GM12878 (cell line): Measurements from ENCODE around the gene ATP13A4. TPM values are rescaled to one million over a fixed set of nuclear protein-coding genes. Genes with fewer than 3 reads are reported as not detected.

Experiments
- DPF2 ChIP-seq: fragments of 450-650 bp; IDR thresholded peaks from 2 replicates; pipeline ENCODE4 v1.6.1; 2017; ENCODE audit warnings: mild to moderate bottlenecking
- EP300 ChIP-seq, 2 experiments: fragments of 150-350 bp in 1 of 2; IDR thresholded peaks; 2 replicates each; pipeline ENCODE4 v1.6.1; 2011 to 2012; ENCODE audit warnings: low read depth in 2 of 2, low read length in 2 of 2, borderline replicate concordance in 1 of 2, improper control_type of control experiment in 1 of 2, inconsistent platforms in 1 of 2; ENCODE audit not compliant: control insufficient read depth in 1 of 2
- EZH2 ChIP-seq: IDR thresholded peaks from 2 replicates; pipeline ENCODE4 v1.6.1; 2012; ENCODE audit warnings: low read depth, mild to moderate bottlenecking, control low read depth, inconsistent platforms, low read length, borderline replicate concordance; ENCODE audit not compliant: control insufficient read depth
- JUNB ChIP-seq: IDR thresholded peaks from 2 replicates; pipeline ENCODE4 v1.6.1; 2016; ENCODE audit warnings: antibody characterized with exemption, mild to moderate bottlenecking
- MTA3 ChIP-seq: IDR thresholded peaks from 2 replicates; pipeline ENCODE4 v1.6.1; 2012; ENCODE audit warnings: low read length, inconsistent platforms, borderline replicate concordance
- NRF1 ChIP-seq: conservative IDR thresholded peaks from 2 replicates; pipeline ENCODE4 v1.6.1; 2011; ENCODE audit warnings: mild to moderate bottlenecking, low read depth, low read length, improper control_type of control experiment
- PAX8 ChIP-seq: fragments of 450-650 bp; IDR thresholded peaks from 2 replicates; pipeline ENCODE4 v1.6.1; 2017; ENCODE audit warnings: mild to moderate bottlenecking, moderate library complexity
- POLR2AphosphoS2 ChIP-seq: IDR thresholded peaks from 2 replicates; pipeline ENCODE4 v1.6.1; 2011; ENCODE audit warnings: low read depth, mild to moderate bottlenecking, low read length, improper control_type of control experiment, moderate library complexity
- RUNX3 ChIP-seq: IDR thresholded peaks from 2 replicates; pipeline ENCODE4 v1.6.1; 2012; ENCODE audit warnings: low read length, inconsistent platforms
- SMARCA5 ChIP-seq: fragments of 450-650 bp; IDR thresholded peaks from 2 replicates; pipeline ENCODE4 v1.6.1; 2017; ENCODE audit warnings: mild to moderate bottlenecking
- SUPT20H ChIP-seq: IDR thresholded peaks from 2 replicates; pipeline ENCODE4 v1.6.1; 2011; ENCODE audit warnings: low read depth, mild to moderate bottlenecking, low read length, moderate library complexity, borderline replicate concordance; ENCODE audit not compliant: control insufficient read depth
- TCF3 ChIP-seq: IDR thresholded peaks from 2 replicates; pipeline ENCODE4 v1.6.1; 2012; ENCODE audit warnings: low read depth, mild to moderate bottlenecking, low read length, borderline replicate concordance; ENCODE audit not compliant: insufficient read depth
- ZBED1 ChIP-seq: IDR thresholded peaks from 2 replicates; pipeline ENCODE4 v1.6.1; 2016; ENCODE audit warnings: borderline replicate concordance
- ZNF24 ChIP-seq: fragments of 450-650 bp; IDR thresholded peaks from 2 replicates; pipeline ENCODE4 v1.6.1; 2017; ENCODE audit warnings: antibody characterized with exemption, mild to moderate bottlenecking
- polyA plus RNA-seq, 11 experiments: library from polyadenylated mRNA; depleted of rRNA in 4 of 11; unstranded in 6 of 11; stranded (reverse) in 5 of 11; fragments of >200 nt; fragmentation: Nextera tagmentation in 4 of 11; fragmentation: Illumina TruSeq in 1 of 11; extraction: Ambion mirVana in 4 of 11; extraction: Trizol in 1 of 11; gene quantifications; 1 replicate in 1 of 11; 2 replicates in 10 of 11; pipeline versions ENCODE4 v1.2.1 to v1.2.3, GENCODE V29; 2011 to 2016; ENCODE audit warnings: inconsistent platforms in 2 of 11, missing spikeins in 2 of 11, low read depth in 1 of 11
- total RNA-seq, 4 experiments: library from RNA; depleted of rRNA in 3 of 4; stranded (reverse); fragments of >200 nt in 3 of 4; fragmentation: Illumina TruSeq in 1 of 4; extraction: Trizol in 1 of 4; gene quantifications; 2 replicates each; pipeline versions ENCODE4 v1.2.1 to v1.2.3, GENCODE V29; 2013 to 2021
- TF ChIP-seq, protein P1 (sequence below): IDR thresholded peaks from 2 replicates; pipeline ENCODE4 v1.6.1; 2011; ENCODE audit warnings: borderline replicate concordance, low read depth, mild to moderate bottlenecking, moderate library complexity, low read length; ENCODE audit not compliant: insufficient read depth, poor library complexity, severe bottlenecking
- TF ChIP-seq, protein P2 (sequence below): fragments of 450-650 bp; IDR thresholded peaks from 2 replicates; pipeline ENCODE4 v1.6.1; 2014; ENCODE audit warnings: mild to moderate bottlenecking
- TF ChIP-seq, protein P3 (sequence below): fragments of 450-650 bp; IDR thresholded peaks from 2 replicates; pipeline ENCODE4 v1.6.1; 2018; ENCODE audit warnings: mild to moderate bottlenecking, low read depth, moderate library complexity; ENCODE audit not compliant: partially characterized antibody
- TF ChIP-seq, protein P4 (sequence below): fragments of 450-650 bp; conservative IDR thresholded peaks from 2 replicates; pipeline ENCODE4 v1.6.1; 2017; ENCODE audit warnings: mild to moderate bottlenecking, moderate library complexity

The ATP13A4 gene
- total and polyA plus RNA-seq, 10 of the 15 experiments (the other 5 are each of a cell fraction or from before 2014, with no cell fraction given) = 0.29 to 1.7 (median 1.0) TPM; not detected in 1

DNA sequence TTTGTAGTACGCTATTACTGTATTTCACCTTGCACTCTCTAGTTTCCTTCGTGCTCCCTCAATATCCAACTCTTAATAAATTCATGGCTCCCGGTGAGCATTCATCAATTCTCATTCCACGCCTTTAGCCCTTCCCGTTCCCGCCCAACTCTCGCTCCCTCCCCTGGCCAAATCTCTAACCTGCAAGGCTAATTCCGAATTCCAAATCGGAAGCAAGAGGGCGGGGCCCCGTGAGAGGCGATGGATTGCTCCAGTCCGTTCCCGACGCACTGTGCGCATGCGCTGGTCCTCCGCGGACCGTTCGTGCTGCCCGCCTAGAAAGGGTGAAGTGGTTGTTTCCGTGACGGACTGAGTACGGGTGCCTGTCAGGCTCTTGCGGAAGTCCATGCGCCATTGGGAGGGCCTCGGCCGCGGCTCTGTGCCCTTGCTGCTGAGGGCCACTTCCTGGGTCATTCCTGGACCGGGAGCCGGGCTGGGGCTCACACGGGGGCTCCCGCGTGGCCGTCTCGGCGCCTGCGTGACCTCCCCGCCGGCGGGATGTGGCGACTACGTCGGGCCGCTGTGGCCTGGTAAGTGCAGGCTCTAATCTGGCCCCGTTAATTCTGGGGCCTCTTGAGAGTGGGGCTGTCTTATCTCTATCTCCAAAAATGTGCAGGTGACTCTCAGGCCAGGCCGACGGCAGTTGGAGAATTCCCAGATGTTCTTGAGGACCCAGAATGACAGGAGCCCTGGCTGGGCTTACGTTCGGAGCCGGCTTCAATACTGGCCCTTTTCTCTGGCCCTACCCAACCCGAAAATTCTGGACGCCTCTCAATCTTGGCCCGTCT is 38.4 kb upstream of the ATP13A4 start, which contains the start of gene OPA1 (continued):
- TF ChIP-seq, protein P1, sequence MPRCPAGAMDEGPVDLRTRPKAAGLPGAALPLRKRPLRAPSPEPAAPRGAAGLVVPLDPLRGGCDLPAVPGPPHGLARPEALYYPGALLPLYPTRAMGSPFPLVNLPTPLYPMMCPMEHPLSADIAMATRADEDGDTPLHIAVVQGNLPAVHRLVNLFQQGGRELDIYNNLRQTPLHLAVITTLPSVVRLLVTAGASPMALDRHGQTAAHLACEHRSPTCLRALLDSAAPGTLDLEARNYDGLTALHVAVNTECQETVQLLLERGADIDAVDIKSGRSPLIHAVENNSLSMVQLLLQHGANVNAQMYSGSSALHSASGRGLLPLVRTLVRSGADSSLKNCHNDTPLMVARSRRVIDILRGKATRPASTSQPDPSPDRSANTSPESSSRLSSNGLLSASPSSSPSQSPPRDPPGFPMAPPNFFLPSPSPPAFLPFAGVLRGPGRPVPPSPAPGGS = no peak
- TF ChIP-seq, protein P2, sequence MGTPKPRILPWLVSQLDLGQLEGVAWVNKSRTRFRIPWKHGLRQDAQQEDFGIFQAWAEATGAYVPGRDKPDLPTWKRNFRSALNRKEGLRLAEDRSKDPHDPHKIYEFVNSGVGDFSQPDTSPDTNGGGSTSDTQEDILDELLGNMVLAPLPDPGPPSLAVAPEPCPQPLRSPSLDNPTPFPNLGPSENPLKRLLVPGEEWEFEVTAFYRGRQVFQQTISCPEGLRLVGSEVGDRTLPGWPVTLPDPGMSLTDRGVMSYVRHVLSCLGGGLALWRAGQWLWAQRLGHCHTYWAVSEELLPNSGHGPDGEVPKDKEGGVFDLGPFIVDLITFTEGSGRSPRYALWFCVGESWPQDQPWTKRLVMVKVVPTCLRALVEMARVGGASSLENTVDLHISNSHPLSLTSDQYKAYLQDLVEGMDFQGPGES = peak; percentile 57; the same call in 1 of the 2 replicates
- peak; percentile 77 for TF ChIP-seq DPF2
- TF ChIP-seq SMARCA5 = peak; percentile 80; the same call in 1 of the 2 replicates
- 0 out of 2 replicates have a peak, but pooled peaks have one; percentile 36 for TF ChIP-seq TCF3
- TF ChIP-seq ZNF24 = peak; percentile 81
- no peak for TF ChIP-seq MTA3
- TF ChIP-seq EZH2 = no peak
- no peak for TF ChIP-seq SUPT20H
- TF ChIP-seq, protein P3, sequence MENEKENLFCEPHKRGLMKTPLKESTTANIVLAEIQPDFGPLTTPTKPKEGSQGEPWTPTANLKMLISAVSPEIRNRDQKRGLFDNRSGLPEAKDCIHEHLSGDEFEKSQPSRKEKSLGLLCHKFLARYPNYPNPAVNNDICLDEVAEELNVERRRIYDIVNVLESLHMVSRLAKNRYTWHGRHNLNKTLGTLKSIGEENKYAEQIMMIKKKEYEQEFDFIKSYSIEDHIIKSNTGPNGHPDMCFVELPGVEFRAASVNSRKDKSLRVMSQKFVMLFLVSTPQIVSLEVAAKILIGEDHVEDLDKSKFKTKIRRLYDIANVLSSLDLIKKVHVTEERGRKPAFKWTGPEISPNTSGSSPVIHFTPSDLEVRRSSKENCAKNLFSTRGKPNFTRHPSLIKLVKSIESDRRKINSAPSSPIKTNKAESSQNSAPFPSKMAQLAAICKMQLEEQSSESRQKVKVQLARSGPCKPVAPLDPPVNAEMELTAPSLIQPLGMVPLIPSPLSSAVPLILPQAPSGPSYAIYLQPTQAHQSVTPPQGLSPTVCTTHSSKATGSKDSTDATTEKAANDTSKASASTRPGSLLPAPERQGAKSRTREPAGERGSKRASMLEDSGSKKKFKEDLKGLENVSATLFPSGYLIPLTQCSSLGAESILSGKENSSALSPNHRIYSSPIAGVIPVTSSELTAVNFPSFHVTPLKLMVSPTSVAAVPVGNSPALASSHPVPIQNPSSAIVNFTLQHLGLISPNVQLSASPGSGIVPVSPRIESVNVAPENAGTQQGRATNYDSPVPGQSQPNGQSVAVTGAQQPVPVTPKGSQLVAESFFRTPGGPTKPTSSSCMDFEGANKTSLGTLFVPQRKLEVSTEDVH = peak; percentile 59
- no peak; the same call in 1 of the 2 replicates for TF ChIP-seq ZBED1
- TF ChIP-seq POLR2AphosphoS2 = peak; percentile 81
- TF ChIP-seq, protein P4, sequence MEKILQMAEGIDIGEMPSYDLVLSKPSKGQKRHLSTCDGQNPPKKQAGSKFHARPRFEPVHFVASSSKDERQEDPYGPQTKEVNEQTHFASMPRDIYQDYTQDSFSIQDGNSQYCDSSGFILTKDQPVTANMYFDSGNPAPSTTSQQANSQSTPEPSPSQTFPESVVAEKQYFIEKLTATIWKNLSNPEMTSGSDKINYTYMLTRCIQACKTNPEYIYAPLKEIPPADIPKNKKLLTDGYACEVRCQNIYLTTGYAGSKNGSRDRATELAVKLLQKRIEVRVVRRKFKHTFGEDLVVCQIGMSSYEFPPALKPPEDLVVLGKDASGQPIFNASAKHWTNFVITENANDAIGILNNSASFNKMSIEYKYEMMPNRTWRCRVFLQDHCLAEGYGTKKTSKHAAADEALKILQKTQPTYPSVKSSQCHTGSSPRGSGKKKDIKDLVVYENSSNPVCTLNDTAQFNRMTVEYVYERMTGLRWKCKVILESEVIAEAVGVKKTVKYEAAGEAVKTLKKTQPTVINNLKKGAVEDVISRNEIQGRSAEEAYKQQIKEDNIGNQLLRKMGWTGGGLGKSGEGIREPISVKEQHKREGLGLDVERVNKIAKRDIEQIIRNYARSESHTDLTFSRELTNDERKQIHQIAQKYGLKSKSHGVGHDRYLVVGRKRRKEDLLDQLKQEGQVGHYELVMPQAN = peak; percentile 71; the same call in 1 of the 2 replicates
- TF ChIP-seq JUNB = no peak
- peak; percentile 75 for TF ChIP-seq RUNX3
- TF ChIP-seq EP300 (IDR thresholded peaks at IDR 0.05; ENCODE audit: borderline replicate concordance in 1 of 2, control insufficient read depth in 1 of 2, low read depth in 2 of 2, low read length in 2 of 2) = 0 out of 4 replicates have a peak, but pooled peaks of 1 of the 2 experiments have one; percentile 26
- TF ChIP-seq NRF1 = peak; percentile 92
- TF ChIP-seq PAX8 = no peak
